HEK293 (cell line): Measurements from ENCODE around the gene ARHGAP15.

Source experiments
- CTCF ChIA-PET: fragments of 350-600 bp; formaldehyde crosslinking; extraction: SDS; loops from one replicate; lab custom pipeline; 2021; ENCODE audit warnings: antibody characterized with exemption; lab: Yijun Ruan, JAX
- POLR2A ChIA-PET: fragments of 300-600 bp; formaldehyde crosslinking; extraction: SDS; loops from one replicate; lab custom pipeline; 2020; ENCODE audit warnings: antibody characterized with exemption, inconsistent platforms; lab: Yijun Ruan, JAX
- H3K27ac ChIP-seq: fragments of 200-500 bp; sonication (Bioruptor generic); 2 replicates; pipeline ENCODE4 v1.5.1; 2014; ENCODE audit warnings: low read depth, low read length, control low read depth, inconsistent platforms; ENCODE audit errors: extremely low read depth
- H3K36me3 ChIP-seq, 2 experiments: fragments of 200-500 bp in 1 of 2; sonication (Bioruptor generic) in 1 of 2; 1 replicate in 1 of 2; 2 replicates in 1 of 2; pipeline ENCODE4 v1.5.1; 2014 to 2017; ENCODE audit warnings: inconsistent platforms in 2 of 2, low read length in 2 of 2; ENCODE audit not compliant: control insufficient read depth in 2 of 2, insufficient read depth in 1 of 2
- H3K4me1 ChIP-seq: fragments of 200-500 bp; sonication (Bioruptor generic); 2 replicates; pipeline ENCODE4 v1.5.1; 2014; ENCODE audit warnings: mild to moderate bottlenecking, low read length, inconsistent platforms; ENCODE audit not compliant: control insufficient read depth, insufficient read depth
- H3K4me3 ChIP-seq: 2 replicates; pipeline ENCODE4 v1.5.1; 2011; ENCODE audit warnings: low read depth, mild to moderate bottlenecking, control low read depth, low read length, moderate library complexity
- H3K9me3 ChIP-seq: fragments of 200-500 bp; sonication (Bioruptor generic); 2 replicates; pipeline ENCODE4 v1.5.1; 2014; ENCODE audit warnings: low read depth, low read length, inconsistent platforms; ENCODE audit not compliant: control insufficient read depth, insufficient read depth
- FEZF1 ChIP-seq: fragments of 450-650 bp; formaldehyde crosslinking; IDR thresholded peaks from 2 replicates; pipeline ENCODE4 v1.5.1; 2016; ENCODE audit warnings: missing biosample characterization, missing genetic modification characterization
- KLF10 ChIP-seq: fragments of 450-650 bp; IDR thresholded peaks from 2 replicates; pipeline ENCODE4 v1.5.1; 2018; ENCODE audit warnings: missing biosample characterization, mild to moderate bottlenecking, missing genetic modification characterization
- OSR2 ChIP-seq: fragments of 450-650 bp; formaldehyde crosslinking; IDR thresholded peaks from 2 replicates; pipeline ENCODE4 v1.5.1; 2016; ENCODE audit warnings: missing biosample characterization, missing genetic modification characterization
- SCRT1 ChIP-seq: fragments of 450-650 bp; formaldehyde crosslinking; IDR thresholded peaks from 2 replicates; pipeline ENCODE4 v1.5.1; 2016; ENCODE audit warnings: missing biosample characterization, missing genetic modification characterization, borderline replicate concordance
- ZBTB7A ChIP-seq: fragments of 450-650 bp; formaldehyde crosslinking; IDR thresholded peaks from 2 replicates; pipeline ENCODE4 v1.5.1; 2016; ENCODE audit warnings: low read depth, missing biosample characterization, missing genetic modification characterization
- ZBTB8A ChIP-seq: fragments of 450-650 bp; formaldehyde crosslinking; IDR thresholded peaks from 2 replicates; pipeline ENCODE4 v1.5.1; 2016; ENCODE audit warnings: missing biosample characterization, missing genetic modification characterization
- ZIC2 ChIP-seq: fragments of 450-650 bp; formaldehyde crosslinking; IDR thresholded peaks from 2 replicates; pipeline ENCODE4 v1.5.1; 2016; ENCODE audit warnings: missing biosample characterization, missing genetic modification characterization
- ZNF24 ChIP-seq: fragments of 450-650 bp; formaldehyde crosslinking; IDR thresholded peaks from 2 replicates; pipeline ENCODE4 v1.5.1; 2016; ENCODE audit warnings: missing biosample characterization, missing genetic modification characterization
- ZNF354C ChIP-seq: fragments of 450-650 bp; formaldehyde crosslinking; IDR thresholded peaks from 2 replicates; pipeline ENCODE4 v1.5.1; 2016; ENCODE audit warnings: missing biosample characterization, missing genetic modification characterization, low read depth, borderline replicate concordance
- ZNF391 ChIP-seq: fragments of 450-650 bp; formaldehyde crosslinking; IDR thresholded peaks from 2 replicates; pipeline ENCODE4 v1.5.1; 2016; ENCODE audit warnings: low read depth, missing biosample characterization, missing genetic modification characterization, borderline replicate concordance
- ZNF404 ChIP-seq: fragments of 450-650 bp; formaldehyde crosslinking; IDR thresholded peaks from 2 replicates; pipeline ENCODE4 v1.5.1; 2017; ENCODE audit warnings: missing biosample characterization, missing genetic modification characterization
- ZNF48 ChIP-seq: fragments of 450-650 bp; formaldehyde crosslinking; IDR thresholded peaks from 2 replicates; pipeline ENCODE4 v1.5.1; 2016; ENCODE audit warnings: missing biosample characterization, missing genetic modification characterization
- ZNF501 ChIP-seq: fragments of 450-650 bp; formaldehyde crosslinking; IDR thresholded peaks from 2 replicates; pipeline ENCODE4 v1.5.1; 2016; ENCODE audit warnings: missing biosample characterization, missing genetic modification characterization
- ZNF549 ChIP-seq: fragments of 450-650 bp; IDR thresholded peaks from 2 replicates; pipeline ENCODE4 v1.5.1; 2018; ENCODE audit warnings: missing biosample characterization, missing genetic modification characterization, mild to moderate bottlenecking, inconsistent platforms, moderate library complexity
- ZNF626 ChIP-seq: fragments of 450-650 bp; sonication (Bioruptor Pico); formaldehyde crosslinking; IDR thresholded peaks from 2 replicates; pipeline ENCODE4 v1.5.1; 2018; ENCODE audit warnings: missing biosample characterization, missing genetic modification characterization, inconsistent platforms
- ZNF660 ChIP-seq: fragments of 450-650 bp; IDR thresholded peaks from 2 replicates; pipeline ENCODE4 v1.5.1; 2018; ENCODE audit warnings: missing biosample characterization, mild to moderate bottlenecking, missing genetic modification characterization
- ZSCAN16 ChIP-seq: fragments of 450-650 bp; formaldehyde crosslinking; IDR thresholded peaks from 2 replicates; pipeline ENCODE4 v1.5.1; 2016; ENCODE audit warnings: missing biosample characterization, missing genetic modification characterization
- ZXDB ChIP-seq: fragments of 450-650 bp; formaldehyde crosslinking; IDR thresholded peaks from 2 replicates; pipeline ENCODE4 v1.5.1; 2016; ENCODE audit warnings: missing biosample characterization, missing genetic modification characterization
- TF ChIP-seq, protein P1 (sequence below): fragments of 450-650 bp; formaldehyde crosslinking; IDR thresholded peaks from 2 replicates; pipeline ENCODE4 v1.5.1; 2016; ENCODE audit warnings: missing biosample characterization, missing genetic modification characterization
- TF ChIP-seq, protein P2 (sequence below): fragments of 450-650 bp; formaldehyde crosslinking; IDR thresholded peaks from 2 replicates; pipeline ENCODE4 v1.5.1; 2017; ENCODE audit warnings: missing biosample characterization, missing genetic modification characterization
- TF ChIP-seq, protein P3 (sequence below): fragments of 450-650 bp; formaldehyde crosslinking; IDR thresholded peaks from 2 replicates; pipeline ENCODE4 v1.5.1; 2016; ENCODE audit warnings: missing biosample characterization, missing genetic modification characterization, low read depth

ARHGAP15 gene

GRCh38 chr2:143522699-143523098 lies 393.5 kb downstream of the ARHGAP15 start:
- POLR2A ChIA-PET, result no interaction called here
- CTCF ChIA-PET, result interaction anchor here (0.6 to 1.2 kb wide), 2 partner anchors 9 to 300 kb away, joined by 3 to 4 read pairs; no protein-coding TSS in a partner anchor
- Histone ChIP-seq H3K36me3 (no peaks in the 10 kb centered on the region), H3K9me3 (no peaks in the 10 kb centered on the region), H3K4me3 (no peak overlapping the region), H3K4me1 (peaks cover 16% of the 10 kb centered on the region), H3K27ac (no peak overlapping the region)
- TF ChIP-seq, protein P1, sequence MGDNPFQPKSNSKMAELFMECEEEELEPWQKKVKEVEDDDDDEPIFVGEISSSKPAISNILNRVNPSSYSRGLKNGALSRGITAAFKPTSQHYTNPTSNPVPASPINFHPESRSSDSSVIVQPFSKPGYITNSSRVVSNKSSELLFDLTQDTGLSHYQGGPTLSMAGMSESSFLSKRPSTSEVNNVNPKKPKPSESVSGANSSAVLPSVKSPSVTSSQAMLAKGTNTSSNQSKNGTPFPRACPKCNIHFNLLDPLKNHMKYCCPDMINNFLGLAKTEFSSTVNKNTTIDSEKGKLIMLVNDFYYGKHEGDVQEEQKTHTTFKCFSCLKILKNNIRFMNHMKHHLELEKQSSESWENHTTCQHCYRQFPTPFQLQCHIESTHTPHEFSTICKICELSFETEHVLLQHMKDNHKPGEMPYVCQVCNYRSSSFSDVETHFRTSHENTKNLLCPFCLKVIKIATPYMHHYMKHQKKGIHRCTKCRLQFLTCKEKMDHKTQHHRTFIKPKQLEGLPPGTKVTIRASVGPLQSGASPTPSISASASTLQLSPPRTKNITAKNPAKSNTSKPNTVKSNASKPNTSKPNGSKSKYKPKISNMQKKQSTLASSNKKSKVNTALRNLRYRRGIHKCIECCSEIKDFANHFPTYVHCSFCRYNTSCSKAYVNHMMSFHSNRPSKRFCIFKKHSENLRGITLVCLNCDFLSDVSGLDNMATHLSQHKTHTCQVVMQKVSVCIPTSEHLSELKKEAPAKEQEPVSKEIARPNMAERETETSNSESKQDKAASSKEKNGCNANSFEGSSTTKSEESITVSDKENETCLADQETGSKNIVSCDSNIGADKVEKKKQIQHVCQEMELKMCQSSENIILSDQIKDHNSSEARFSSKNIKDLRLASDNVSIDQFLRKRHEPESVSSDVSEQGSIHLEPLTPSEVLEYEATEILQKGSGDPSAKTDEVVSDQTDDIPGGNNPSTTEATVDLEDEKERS (tag by site-specific recombination), result no peak
- TF ChIP-seq ZNF48 (no peak), ZNF660 (tag by site-specific recombination) (no peak), ZNF626 (tag by site-specific recombination) (no peak), ZNF354C (no peak)

DNA sequence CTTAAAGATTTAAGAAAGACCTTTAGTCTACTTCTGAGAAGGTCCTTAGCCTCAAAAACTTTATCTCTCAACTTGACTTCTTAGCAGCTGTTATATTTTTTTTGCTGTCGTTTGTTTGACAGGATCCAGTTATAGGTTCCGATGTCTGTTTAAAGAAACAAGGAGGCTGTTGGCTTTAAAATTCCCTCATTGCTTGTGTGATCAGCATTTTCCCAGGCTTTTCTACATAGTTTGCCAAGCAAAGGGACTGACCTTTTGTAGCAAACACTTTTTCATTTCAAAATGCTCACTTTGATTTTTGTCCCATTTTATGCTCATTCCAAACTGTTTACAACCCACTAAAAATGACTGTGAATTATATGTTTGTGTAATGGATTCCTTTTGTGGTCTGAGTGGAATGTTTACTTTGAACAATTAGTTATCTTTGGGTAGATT lies 394.9 kb downstream of the ARHGAP15 start:
- TF ChIP-seq ZNF501 (tag by site-specific recombination) (no peak), FEZF1 (peak; percentile 65)
- ChIA-PET CTCF (no interaction called here), POLR2A (no interaction called here)
- Histone ChIP-seq H3K4me3 (no peak overlapping the region), H3K4me1 (peaks cover 16% of the 10 kb centered on the region), H3K36me3 (no peaks in the 10 kb centered on the region), H3K27ac (no peak overlapping the region), H3K9me3 (no peaks in the 10 kb centered on the region)

GRCh38 chr2:143524559-143525401 lies 395.6 kb downstream of the ARHGAP15 start:
- ChIA-PET POLR2A (no interaction called here), CTCF (interaction anchor here (0.5 to 0.6 kb wide), 2 partner anchors 153 to 336 kb away, joined by 3 to 4 read pairs; no protein-coding TSS in a partner anchor)
- Histone ChIP-seq H3K4me3 (no peak overlapping the region), H3K4me1 (peaks cover 16% of the 10 kb centered on the region), H3K27ac (no peak overlapping the region), H3K36me3 (no peaks in the 10 kb centered on the region), H3K9me3 (no peaks in the 10 kb centered on the region)
- TF ChIP-seq, protein P2, sequence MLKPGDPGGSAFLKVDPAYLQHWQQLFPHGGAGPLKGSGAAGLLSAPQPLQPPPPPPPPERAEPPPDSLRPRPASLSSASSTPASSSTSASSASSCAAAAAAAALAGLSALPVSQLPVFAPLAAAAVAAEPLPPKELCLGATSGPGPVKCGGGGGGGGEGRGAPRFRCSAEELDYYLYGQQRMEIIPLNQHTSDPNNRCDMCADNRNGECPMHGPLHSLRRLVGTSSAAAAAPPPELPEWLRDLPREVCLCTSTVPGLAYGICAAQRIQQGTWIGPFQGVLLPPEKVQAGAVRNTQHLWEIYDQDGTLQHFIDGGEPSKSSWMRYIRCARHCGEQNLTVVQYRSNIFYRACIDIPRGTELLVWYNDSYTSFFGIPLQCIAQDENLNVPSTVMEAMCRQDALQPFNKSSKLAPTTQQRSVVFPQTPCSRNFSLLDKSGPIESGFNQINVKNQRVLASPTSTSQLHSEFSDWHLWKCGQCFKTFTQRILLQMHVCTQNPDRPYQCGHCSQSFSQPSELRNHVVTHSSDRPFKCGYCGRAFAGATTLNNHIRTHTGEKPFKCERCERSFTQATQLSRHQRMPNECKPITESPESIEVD (tag by site-specific recombination), result peak; percentile 27; the same call in 1 of the 2 replicates
- no peak for TF ChIP-seq ZNF24 (tag by site-specific recombination)
- TF ChIP-seq, all 188 proteins: peak for 1

DNA sequence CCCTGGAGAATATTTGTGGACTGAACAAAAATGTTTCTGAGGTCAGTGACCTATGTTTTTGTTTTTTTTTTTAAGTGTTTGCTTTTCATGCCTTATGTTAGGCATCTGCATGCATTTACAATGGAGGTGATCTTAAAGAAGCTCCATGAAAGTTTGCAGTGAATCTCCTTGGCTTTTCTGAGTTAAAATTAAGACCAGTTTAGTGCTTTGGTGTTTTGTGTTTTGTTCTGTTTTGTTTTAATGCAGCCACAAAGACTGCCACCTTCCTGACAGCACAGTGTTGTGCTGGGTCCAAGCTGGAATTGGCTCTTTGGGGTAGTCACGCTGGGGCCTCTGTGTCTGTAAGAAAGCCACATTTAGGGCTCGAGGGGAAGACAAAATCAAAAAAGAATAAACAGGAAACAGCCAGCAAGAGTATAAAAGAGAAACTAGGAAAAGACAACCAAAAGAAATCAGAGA lies 396.2 kb downstream of the ARHGAP15 start:
- Histone ChIP-seq H3K9me3 (no peaks in the 10 kb centered on the region), H3K4me3 (no peak overlapping the region), H3K36me3 (no peaks in the 10 kb centered on the region), H3K27ac (no peak overlapping the region), H3K4me1 (peaks cover 16% of the 10 kb centered on the region)
- ChIA-PET CTCF (interaction anchor here (0.6 kb wide), 2 partner anchors 154 to 241 kb away, joined by 3 read pairs; no protein-coding TSS in a partner anchor), POLR2A (no interaction called here)
- TF ChIP-seq ZBTB7A (no peak), OSR2 (tag by site-specific recombination) (no peak), ZSCAN16 (no peak), ZNF404 (tag by site-specific recombination) (no peak), ZNF549 (tag by site-specific recombination) (no peak), SCRT1 (tag by site-specific recombination) (no peak), ZIC2 (tag by site-specific recombination) (no peak), ZBTB8A (no peak), KLF10 (no peak), ZNF391 (tag by site-specific recombination) (no peak), ZXDB (tag by site-specific recombination) (no peak)
- TF ChIP-seq, protein P3, sequence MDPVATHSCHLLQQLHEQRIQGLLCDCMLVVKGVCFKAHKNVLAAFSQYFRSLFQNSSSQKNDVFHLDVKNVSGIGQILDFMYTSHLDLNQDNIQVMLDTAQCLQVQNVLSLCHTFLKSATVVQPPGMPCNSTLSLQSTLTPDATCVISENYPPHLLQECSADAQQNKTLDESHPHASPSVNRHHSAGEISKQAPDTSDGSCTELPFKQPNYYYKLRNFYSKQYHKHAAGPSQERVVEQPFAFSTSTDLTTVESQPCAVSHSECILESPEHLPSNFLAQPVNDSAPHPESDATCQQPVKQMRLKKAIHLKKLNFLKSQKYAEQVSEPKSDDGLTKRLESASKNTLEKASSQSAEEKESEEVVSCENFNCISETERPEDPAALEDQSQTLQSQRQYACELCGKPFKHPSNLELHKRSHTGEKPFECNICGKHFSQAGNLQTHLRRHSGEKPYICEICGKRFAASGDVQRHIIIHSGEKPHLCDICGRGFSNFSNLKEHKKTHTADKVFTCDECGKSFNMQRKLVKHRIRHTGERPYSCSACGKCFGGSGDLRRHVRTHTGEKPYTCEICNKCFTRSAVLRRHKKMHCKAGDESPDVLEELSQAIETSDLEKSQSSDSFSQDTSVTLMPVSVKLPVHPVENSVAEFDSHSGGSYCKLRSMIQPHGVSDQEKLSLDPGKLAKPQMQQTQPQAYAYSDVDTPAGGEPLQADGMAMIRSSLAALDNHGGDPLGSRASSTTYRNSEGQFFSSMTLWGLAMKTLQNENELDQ (tag by site-specific recombination), result no peak
